ENCODE results near the gene ANKZF1.

The ANKZF1 gene

GRCh38 chr2:219225350-219225749 lies 4.3 kb upstream of the ANKZF1 start:
- TF ChIP-seq, protein P1, sequence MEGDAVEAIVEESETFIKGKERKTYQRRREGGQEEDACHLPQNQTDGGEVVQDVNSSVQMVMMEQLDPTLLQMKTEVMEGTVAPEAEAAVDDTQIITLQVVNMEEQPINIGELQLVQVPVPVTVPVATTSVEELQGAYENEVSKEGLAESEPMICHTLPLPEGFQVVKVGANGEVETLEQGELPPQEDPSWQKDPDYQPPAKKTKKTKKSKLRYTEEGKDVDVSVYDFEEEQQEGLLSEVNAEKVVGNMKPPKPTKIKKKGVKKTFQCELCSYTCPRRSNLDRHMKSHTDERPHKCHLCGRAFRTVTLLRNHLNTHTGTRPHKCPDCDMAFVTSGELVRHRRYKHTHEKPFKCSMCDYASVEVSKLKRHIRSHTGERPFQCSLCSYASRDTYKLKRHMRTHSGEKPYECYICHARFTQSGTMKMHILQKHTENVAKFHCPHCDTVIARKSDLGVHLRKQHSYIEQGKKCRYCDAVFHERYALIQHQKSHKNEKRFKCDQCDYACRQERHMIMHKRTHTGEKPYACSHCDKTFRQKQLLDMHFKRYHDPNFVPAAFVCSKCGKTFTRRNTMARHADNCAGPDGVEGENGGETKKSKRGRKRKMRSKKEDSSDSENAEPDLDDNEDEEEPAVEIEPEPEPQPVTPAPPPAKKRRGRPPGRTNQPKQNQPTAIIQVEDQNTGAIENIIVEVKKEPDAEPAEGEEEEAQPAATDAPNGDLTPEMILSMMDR (IDR thresholded peaks at IDR 0.05; ENCODE audit: low read depth, low read length): no peak

DNA sequence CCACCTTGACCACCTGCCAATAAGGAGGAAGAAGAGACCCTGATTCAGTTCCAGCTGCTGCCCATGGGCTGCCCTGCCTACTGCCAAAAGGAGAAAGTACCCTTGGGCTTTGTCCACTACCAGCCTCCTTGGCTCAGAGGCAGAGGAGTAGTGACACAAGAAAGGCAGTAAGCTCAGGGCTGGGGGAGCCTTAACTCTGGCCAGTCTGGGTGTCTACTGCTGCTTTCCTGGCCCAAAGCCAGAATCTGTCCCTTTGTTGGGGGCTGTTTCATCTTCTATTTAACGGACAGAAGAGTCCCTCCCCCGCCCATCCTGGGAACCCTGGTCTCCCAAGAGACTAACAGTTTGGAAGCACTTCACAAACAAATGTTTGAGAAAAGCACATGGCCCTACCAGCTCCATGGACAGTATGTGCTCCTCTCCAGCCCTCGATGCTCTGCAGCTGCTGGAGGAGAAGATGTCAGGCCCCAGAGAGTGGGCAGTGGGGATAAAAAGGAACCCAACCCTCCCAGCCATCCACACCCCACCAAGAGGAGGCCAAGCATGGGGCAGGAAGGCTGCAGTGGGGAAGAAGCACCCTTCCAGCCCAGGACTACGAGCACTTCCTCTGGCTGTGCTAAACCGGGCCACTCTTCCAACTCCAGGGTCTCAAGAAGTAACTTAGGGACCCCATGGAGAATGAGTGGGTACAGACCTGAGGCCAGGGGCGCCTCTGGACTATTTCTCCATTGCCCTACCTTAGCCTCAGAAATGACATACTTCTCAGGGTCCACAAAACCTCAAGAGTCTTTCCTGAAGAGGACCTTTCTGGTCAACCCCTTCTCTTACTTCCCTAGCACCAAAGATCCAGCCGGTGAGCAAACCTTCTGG lies 1.3 kb upstream of the ANKZF1 start:
- no peak for DNase-seq (ENCODE audit: extremely low read depth, low read depth)
- TF ChIP-seq, protein P1 (IDR thresholded peaks at IDR 0.05; ENCODE audit: low read depth, low read length): no peak

More at GRCh38 chr2:219225350-219225749, 4.3 kb upstream of the ANKZF1 start:
- DNase-seq (ENCODE audit: extremely low read depth, low read depth): no peak

DNA sequence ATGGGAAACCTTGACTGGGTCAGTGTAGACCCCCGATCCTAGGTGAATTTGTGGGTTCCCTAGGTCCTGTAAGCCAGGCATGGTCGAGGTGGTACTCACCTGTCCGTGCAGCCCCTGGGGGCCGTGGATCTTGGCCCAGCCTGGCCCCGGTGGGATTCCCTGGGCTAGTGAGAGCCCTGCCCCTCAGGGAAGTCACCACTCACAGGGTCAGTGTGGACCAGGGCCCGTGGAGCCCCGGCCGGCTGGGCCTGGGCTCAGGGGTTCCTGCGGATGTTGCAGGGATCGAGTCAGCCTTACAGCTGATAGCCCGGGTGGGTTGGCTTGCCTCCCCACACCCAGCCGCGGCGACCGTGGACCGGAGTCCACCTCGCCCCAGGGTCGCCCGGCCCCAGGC lies 698 bp upstream of the ANKZF1 start:
- no peak for DNase-seq (ENCODE audit: extremely low read depth, low read depth)
- TF ChIP-seq, protein P1 (IDR thresholded peaks at IDR 0.05; ENCODE audit: low read depth, low read length): no peak

DNA sequence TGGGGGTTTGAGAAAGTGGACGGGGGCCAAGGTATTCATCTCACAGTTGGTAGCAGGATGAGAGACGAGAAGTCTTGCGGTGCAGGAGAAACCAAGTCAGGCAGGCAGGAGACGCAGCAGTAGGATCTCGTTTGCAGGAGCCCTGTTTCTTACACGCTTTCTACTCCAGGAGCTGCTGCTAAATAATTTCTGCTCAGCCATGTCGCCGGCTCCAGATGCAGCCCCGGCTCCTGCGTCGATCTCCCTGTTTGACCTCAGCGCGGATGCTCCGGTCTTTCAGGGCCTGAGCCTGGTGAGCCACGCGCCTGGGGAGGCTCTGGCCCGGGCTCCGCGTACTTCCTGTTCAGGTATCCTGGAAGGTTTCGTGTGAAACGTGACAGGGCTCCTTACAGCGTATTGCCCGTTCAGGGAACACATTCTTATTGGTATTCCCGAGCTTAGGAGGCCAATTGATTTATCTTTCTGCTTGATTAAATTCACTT lies 494 bp downstream of the ANKZF1 start:
- DNase-seq (ENCODE audit: extremely low read depth, low read depth): no peak
- TF ChIP-seq, protein P1 (IDR thresholded peaks at IDR 0.05; ENCODE audit: low read depth, low read length): no peak

- TF ChIP-seq, protein P1 (IDR thresholded peaks at IDR 0.05; ENCODE audit: low read depth, low read length): no peak
Observed at GRCh38 chr2:219234331-219234730, 4.7 kb downstream of the ANKZF1 start.

DNA sequence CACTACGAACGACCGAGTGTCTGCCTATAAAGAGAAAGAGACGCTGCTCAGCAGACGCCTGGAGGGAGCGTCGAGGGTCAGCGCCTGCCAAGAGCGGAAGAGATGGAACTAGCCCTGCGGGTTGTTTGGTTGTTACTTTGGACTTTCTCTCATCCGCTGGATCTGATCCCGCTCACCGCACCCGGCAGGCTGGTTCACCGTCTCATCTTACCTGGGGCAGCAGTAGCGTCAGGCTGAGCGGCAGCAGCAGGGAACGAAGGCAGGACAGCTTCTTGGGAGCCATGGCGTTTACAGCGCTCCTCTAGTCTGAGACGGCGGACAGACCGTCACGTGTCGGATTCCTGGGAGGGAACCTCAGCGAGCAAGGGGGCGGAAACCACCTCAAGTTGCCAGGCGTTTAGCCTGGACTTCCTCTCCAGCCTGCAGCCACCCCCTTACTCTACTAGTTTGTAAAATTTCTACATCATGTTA lies 13.7 kb downstream of the ANKZF1 start:
- TF ChIP-seq, protein P1 (IDR thresholded peaks at IDR 0.05; ENCODE audit: low read depth, low read length): no peak
- no peak for DNase-seq (ENCODE audit: extremely low read depth, low read depth)

More at GRCh38 chr2:219234331-219234730, 4.7 kb downstream of the ANKZF1 start:
- no peak for DNase-seq (ENCODE audit: extremely low read depth, low read depth)

DNA sequence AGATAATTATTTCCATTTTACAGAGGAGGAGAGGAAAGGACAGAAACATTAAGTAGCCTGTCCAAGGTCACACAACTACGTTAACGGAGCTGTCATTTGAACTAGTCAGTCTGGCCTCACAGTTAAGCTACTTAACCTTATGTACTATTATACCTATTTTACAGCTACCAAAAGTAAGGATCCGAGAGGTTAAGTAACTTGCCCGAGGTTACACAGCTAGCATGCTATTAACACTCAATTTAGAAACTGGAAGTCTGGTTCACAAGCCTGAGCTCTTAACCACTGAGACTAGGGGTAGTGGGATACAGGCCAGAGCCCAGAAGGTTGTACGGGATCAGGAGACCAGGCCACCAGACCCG lies 15.2 kb downstream of the ANKZF1 start:
- DNase-seq (ENCODE audit: extremely low read depth, low read depth): no peak
- TF ChIP-seq, protein P1 (IDR thresholded peaks at IDR 0.05; ENCODE audit: low read depth, low read length): no peak

All from AG09319 (cell line).